Stimulated activated CD4-positive, alpha-beta T cell treated with anti-CD3 and anti-CD28 coated beads, Interleukin-1b, Interleukin-23, amount 100 ng/mL, for 4 hours (primary cell): ENCODE measurements around the gene ADGRE3.
A peak's percentile ranks its signal among the peaks of the same experiment; 100 is the strongest.

Source experiments
- DNase-seq, 2 donors: peaks; one replicate each; pipeline ENCODE4 v3.0.0-alpha.2; 2020; ENCODE audit warnings: low read depth in 2 of 2

Gene ADGRE3, protein sequence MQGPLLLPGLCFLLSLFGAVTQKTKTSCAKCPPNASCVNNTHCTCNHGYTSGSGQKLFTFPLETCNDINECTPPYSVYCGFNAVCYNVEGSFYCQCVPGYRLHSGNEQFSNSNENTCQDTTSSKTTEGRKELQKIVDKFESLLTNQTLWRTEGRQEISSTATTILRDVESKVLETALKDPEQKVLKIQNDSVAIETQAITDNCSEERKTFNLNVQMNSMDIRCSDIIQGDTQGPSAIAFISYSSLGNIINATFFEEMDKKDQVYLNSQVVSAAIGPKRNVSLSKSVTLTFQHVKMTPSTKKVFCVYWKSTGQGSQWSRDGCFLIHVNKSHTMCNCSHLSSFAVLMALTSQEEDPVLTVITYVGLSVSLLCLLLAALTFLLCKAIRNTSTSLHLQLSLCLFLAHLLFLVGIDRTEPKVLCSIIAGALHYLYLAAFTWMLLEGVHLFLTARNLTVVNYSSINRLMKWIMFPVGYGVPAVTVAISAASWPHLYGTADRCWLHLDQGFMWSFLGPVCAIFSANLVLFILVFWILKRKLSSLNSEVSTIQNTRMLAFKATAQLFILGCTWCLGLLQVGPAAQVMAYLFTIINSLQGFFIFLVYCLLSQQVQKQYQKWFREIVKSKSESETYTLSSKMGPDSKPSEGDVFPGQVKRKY

GRCh38 chr19:14674764-14675163 is at the start of gene ADGRE3:
TSS of gene ADGRE3 (minus strand) at chr19:14674844. CDS start at chr19:14674770, 74 bp downstream.
- no peak for DNase-seq

DNA sequence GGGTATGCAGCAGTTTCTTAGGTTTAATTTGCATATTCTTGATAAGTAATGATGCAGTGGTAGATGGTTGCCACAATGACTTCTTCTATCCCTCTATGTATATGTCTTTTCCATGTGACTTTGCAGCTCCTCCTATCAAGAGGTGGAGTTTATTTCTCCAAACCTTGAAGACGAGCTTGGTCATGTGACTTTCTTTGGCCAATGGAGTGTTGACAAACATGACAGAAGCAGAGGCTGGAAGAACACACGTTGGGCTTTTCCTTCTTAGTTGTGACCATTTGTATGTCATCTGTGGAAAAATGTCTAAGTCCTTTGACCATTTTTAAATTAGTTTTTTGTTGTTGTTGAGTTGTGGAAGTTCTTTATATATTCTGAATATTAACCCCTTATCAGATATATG is 47.5 kb upstream of the ADGRE3 start:
- DNase-seq: no peak

- no peak for DNase-seq
Measured at GRCh38 chr19:14719162-14719561, 44.5 kb upstream of the ADGRE3 start.

- DNase-seq: no peak
Measured at GRCh38 chr19:14718522-14719116, 44.0 kb upstream of the ADGRE3 start.

DNA sequence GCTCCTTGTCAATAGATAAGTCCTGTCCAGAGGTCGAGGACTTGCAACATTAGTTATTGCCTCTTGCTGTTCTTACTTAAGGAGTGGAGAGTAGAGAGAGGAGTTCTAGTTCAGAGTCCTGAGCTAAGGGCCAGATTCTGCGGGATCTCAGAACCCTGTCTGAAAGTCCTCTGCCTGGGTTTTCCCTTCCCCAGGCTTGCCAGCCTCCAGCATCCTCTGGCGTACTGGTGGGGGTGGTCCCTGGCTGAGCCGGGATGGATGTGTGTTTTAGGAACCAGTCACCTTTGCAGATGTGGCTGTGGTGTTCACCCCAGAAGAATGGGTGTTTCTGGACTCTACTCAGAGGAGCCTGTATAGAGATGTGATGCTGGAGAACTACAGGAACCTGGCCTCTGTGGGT is 41.2 kb upstream of the ADGRE3 start:
- DNase-seq: no peak

GRCh38 chr19:14704450-14704849 is 29.8 kb upstream of the ADGRE3 start:
- no peak for DNase-seq

GRCh38 chr19:14703833-14704232 is 29.2 kb upstream of the ADGRE3 start:
- no peak for DNase-seq

DNA sequence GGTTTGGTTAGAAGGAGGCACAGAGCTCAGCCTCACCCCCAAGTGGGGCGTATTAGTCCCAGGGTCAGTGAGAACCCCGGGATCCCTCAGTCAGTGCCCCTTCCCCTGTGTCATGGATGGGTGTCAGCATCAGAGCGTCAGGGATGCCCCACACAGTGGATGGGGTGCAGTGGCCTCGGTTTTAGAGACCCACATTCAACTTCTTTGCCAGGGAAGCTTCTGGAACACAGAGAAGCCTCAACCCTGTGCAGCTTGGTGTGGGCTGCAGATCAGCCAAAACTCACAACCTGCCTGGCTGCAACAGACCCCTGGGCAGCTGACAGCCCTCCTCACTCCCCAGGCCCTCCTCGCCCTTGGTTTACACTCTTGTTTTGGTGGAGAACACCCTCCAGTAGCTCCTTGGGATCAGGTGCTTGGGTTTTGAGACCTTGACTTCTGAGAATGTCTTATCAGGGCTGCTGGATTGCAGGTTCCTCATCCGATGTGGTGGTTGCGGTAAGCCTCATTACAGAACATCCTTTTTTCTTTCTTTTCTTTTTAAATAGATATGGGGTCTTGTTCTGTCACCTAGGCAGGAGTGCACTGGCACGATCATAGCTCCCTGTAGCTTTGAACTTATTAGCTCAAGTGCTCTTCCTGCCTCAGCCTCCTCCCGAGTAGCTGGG is 26.2 kb upstream of the ADGRE3 start:
- DNase-seq: no peak

DNA sequence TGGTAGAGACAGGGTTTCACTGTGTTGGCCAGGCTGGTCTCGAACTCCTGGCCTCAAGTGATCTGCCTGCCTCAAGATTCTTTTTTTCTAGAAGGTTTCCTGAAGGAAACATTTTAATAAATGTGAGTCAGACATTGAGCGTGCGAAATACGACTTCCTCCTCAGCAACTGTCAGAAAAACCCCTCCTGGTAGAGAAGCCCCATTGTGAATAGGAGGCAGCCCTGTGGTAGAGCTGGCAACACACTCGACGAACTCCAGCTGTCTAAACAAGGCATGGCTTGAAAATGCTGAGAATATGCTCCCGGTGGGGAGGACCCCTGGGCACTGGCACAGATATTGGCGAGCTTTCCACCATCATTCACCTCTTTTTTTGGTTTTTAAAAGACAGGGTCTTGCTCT is 25.0 kb upstream of the ADGRE3 start:
- DNase-seq: no peak

- no peak for DNase-seq
Measured at GRCh38 chr19:14695471-14695870, 20.8 kb upstream of the ADGRE3 start.

GRCh38 chr19:14694641-14695266 is 20.1 kb upstream of the ADGRE3 start:
- DNase-seq: no peak

GRCh38 chr19:14689598-14690503 is 15.2 kb upstream of the ADGRE3 start, which contains the start of gene ZNF333:
TSS of gene ZNF333 (plus strand) at chr19:14690048. CDS start at chr19:14693492, 3,444 bp downstream.
- peak; percentile 99 to 100 for DNase-seq

DNA sequence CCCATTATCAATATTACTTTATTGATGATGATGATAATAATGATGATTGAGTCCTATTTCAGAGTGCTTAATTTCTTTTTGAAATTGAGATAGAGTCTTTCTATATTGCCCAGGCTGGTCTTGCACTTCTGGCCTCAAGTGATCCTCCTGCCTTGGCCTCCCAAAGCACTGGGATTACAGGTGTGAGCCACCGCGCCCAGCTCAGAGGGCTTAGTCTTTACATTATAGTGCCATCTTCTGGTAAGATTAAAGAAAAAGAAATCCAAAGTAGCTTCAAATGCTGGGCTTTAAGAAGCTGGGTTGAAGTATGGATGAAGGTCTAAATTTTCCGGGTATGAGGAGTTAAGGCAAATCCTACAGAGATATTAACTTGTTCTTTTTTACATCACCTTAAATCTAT is 11.8 kb upstream of the ADGRE3 start:
- peak in 1 of 2 donors; percentile 15 for DNase-seq

GRCh38 chr19:14683439-14683838 is 8.8 kb upstream of the ADGRE3 start:
- DNase-seq: no peak

GRCh38 chr19:14682084-14682483 is 7.4 kb upstream of the ADGRE3 start:
- DNase-seq: no peak

DNA sequence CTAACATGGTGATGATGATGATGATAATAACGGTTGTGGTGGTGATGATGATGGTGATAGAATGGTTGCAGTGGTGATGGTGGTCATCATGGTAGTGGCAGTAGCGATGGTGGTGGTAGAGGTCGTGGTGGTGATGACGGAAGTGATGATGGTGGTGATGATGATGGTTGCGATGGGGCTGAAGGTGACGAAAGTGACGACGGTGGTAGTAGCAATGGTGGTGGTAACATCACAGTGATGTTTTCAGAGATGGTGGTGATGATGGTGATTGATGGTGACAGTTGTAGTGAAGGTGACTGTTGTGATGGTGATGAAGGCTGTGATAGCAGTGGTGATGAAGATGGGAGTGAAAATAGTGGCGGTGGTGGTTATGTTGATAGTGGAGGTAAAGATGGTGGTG is 3.6 kb upstream of the ADGRE3 start:
- DNase-seq: no peak

DNA sequence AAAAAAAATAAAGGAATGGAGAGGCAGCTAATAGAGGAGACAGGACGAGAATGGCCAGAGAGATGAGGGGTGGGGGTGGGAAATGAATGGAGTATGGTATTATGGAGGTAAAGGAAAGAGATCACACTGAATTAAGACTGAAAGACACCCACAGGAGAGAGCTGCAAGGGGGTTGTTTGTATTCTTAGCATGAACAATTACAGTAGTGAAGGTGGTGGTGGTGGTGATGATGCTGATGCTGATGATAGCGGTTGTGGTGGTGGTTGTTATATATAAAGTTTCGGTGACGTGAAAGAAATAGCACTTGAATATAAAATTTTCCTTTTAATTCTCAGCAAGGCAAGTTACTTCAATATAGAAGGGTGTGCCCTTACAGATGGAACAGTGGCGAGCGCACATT is 2.8 kb upstream of the ADGRE3 start:
- DNase-seq: no peak

DNA sequence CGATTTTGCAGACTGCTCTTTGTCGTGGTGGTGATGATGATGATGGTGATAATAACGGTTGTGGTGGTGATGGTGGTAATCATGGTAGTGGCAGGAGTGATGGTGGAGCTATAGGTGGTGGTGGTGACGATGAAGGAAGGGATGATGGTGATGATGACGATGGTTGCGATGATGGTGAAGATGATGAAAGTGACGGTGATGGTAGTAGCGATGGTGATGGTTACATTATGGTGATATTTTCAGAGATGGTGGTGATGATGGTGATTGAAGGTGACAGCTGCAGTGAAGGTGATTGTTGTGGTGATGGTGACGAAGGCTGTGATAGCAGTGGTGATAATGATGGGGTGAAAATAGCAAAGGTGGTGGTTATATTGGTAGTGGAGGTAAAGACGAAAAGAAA is 2.1 kb upstream of the ADGRE3 start:
- no peak for DNase-seq

GRCh38 chr19:14673088-14673487 is 1.6 kb downstream of the ADGRE3 start:
- DNase-seq: no peak

GRCh38 chr19:14672188-14672872 is 2.3 kb downstream of the ADGRE3 start:
- no peak for DNase-seq
